HG03571 (cell line): ENCODE results near the gene CWH43.
"Not testable (repeated sequence)": the region's sequence is repeated elsewhere in the genome, so short reads cannot be mapped to it uniquely, and the experiment has no call there.

Experiments
- ATAC-seq: cut with Tn5 transposase; IDR thresholded peaks from one replicate; pipeline ENCODE4 v1.9.1; 2021; ENCODE audit not compliant: unreplicated experiment

CWH43 gene

DNA sequence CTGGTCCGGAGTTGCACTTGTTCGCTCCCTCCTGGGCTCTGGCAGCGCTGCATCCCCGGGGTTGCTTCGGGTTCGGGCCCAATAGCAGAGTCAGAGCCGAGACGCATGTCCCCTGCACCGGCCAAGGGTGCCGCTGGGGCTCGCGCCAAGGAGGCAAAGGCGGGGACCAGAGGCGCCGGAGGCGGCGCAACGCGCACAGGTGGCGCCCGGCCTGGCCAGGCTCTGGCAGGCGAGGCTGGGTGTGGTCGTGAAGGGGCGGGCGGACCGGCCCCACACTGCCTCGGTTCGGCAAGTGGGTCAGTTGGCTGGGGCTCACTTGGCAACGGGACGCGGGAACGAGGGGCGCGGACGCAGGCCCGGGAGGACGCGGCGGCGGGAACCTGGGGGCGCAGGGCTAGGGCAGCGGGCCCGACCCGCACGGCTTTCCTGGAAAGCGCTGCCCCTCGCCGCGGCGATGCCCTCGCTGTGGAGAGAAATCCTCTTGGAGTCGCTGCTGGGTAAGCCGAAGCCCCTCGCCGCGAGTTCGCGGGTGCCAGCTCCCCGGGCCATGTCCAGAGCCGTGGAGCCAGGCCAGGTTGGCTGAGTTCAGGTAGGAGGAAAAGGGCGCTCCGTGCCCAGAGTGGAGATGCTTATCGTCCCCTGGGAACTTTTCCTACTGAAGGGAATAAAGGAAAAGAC, at the start of gene CWH43:
Gene CWH43 (plus strand): TSS at position 300 of the 678 bp plus-strand sequence. CDS start 155 bp downstream, at position 455.
- no peak for ATAC-seq

DNA sequence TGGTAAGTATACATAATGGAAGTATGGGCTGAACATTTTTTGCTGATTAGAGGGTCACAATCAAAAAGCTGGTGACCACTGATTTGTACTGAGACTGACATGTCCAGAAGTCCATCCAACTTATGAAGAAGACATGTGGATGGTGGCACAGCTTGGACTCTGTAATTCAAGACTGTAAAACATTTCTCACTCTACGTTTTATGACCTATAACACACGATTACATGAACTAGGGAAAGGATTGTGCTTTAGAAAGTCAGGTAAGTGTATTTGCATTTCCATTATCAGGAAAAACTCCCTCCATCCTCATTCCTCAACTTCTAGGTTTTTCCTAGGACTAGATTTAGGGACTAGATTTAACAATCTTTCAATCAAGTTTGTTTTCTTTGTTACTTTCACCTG, 49.0 kb upstream of the CWH43 start:
- no peak for ATAC-seq

- ATAC-seq: no peak
Measured at GRCh38 chr4:48938831-48939230, 47.2 kb upstream of the CWH43 start.

DNA sequence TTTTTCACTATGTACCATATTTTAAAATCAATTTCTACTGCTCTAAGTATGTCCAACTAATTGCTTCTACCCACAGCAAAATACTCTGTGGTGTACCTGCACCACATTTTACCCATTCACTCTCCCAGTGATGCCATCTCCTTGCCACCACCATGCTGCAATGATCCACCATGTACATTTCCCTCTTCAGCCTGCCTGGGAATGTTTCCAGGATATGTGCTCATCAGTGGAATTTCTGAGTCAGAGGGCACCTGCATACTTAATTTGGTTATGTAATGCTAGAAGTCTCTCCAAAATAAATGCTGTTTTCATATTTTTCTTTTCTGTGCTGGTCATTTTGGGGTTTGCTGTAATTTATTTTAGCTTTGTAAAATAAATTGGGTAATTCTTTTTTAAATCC, 46.3 kb upstream of the CWH43 start:
- no peak for ATAC-seq

DNA sequence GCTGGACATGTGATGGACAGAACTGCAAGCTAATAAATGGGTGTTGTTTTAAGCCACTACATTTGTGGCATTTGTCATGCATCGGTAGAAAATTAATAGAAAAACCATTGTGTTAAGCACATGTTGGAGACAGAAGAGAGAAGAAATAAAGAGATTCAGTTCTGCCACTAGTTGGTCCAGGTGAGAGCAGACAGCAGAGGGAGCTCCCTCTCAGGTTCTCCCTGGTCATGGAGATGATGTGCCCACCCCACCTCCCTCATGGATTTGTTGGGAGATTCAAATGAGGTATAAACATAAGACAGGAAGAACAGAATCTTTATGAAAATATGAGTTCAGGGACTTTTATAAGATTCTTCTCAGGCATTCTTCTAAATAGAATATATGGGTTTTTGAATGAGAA, 42.7 kb upstream of the CWH43 start:
- ATAC-seq: no peak

- no peak for ATAC-seq
Measured at GRCh38 chr4:48944252-48944651, 41.8 kb upstream of the CWH43 start.

DNA sequence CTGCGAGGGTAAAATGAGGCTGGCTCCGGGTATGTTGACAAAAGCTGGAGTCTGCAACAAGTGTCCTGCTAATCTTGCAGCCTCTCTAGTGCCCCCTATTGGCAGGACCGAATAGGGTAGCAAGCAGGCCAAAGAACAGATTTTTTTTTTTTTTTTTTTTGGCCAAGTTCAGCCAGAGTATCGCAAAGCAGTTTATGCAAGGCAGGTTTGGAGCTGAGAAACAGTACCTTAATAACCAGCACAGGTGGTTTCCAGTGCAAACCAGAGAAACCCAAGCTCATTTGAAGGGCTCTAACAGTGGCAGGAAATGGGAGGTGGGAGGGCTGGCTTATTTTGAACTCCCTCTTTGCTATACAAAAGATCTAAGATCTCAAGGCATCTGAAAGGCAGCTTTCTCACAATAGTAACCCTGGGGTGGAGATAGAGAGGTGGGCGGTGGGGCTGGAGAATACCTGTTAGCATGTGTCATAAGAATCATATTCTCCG, 41.3 kb upstream of the CWH43 start:
- no peak for ATAC-seq

- ATAC-seq: no peak
Measured at GRCh38 chr4:48945981-48946380, 40.1 kb upstream of the CWH43 start.

GRCh38 chr4:48947731-48948130, 38.3 kb upstream of the CWH43 start:
- no peak for ATAC-seq

DNA sequence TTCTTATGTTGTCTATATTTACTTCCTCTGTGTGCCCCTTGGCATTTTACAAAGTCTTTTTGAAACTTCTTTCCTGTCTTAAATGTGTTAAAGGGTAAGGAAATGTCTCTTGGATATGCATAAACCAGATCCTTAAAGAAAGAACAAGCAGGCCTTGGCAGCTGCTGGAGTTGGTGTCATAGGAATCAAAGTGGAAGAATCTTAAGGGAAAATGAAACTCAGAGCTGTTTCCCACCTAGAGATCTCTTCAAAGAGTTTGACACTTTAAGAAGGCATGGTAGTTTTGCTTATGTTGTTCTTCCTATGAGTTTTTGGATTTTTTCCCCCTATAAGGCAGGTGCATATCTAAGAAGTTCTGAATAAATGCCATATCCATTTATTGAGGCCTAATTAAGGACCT, 37.0 kb upstream of the CWH43 start:
- ATAC-seq: no peak

GRCh38 chr4:48949518-48950219, 36.4 kb upstream of the CWH43 start:
- ATAC-seq: no peak

- no peak for ATAC-seq
Measured at GRCh38 chr4:48954314-48954713, 31.8 kb upstream of the CWH43 start.

DNA sequence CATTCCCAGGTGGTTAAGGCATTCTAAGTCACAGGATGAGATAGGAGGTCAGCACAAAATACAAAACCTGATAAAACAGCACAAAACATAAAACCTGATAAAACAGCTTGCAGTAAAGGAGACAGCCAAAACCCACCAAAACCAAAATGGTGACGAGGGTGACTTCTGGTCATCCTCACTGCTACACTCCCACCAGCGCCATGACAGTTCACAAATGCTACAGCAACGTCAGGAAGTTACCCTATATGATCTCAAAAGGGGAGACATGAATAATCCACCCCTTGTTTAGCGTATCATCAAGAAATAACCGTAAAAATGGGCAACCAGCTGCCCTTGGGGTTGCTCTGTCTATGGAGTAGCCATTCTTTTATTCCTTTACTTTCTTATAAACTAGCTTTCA, 28.7 kb upstream of the CWH43 start:
- not testable (repeated sequence) for ATAC-seq

DNA sequence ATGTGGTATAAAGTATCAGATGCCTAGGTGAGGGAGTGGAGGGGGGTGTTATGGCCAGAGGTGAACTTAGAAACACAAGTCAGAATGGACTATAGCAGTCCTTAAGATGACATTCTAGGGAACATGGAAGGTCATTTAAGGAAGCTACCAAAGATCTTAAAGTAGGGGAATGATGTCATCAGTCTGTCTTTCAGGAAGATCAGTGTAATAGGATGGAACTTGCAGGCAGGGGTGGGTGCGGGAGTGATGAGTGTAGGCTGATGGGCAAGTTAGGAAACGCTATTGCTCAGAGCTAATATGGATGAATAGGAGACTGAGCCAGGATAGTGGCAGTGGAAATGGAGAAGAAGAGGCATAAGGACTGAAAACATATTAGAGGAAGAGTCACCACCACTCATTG, 27.5 kb upstream of the CWH43 start:
- ATAC-seq: no peak

GRCh38 chr4:48960988-48961635, 25.0 kb upstream of the CWH43 start:
- ATAC-seq: no peak

DNA sequence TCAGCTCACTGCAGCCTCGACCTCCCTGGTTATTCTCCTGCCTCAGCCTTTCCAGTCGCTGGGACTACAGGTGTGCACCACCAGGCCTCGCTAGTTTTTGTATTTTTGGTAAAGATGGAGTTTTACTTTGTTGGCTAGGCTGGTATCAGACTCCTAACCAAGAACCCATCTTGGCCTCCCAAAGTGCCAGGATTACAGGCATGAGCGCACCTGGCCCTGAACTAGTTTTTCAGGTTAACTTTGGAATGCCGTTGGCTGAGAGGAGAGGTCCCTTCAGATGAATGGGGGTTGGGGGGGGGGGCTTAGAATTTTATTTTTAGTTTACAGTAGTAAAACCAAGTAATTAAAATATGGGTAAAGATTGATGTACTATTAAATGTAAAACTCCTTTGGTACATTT, 23.4 kb upstream of the CWH43 start:
- no peak for ATAC-seq

DNA sequence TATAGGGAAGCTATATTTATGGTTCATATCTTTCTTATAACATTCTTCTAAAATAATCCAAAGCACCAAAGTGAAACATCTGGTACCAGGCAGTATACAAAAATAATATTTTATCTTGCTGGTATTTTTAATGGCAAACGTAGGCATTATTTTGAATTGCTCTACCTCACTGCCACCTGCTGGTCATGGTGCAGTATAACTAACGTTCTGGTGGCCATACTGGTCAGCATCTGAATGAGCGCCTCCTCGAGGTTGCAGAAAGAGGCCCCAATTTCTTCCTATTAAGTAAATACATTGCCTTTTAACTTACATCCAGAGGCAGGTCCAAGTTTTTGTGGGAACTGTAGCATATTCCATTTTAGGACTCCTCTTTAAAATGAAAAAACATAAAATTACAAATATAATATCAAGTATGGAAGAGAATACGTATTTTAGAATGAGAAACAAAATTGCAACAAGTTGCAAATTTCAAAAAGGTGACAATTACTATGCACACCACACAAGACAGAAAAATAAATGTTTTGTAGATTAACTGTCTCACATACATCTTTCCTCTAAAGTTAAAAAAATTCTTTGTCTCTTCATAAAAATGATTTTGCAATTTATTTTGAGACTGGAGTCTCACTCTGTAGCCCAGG, 22.9 kb upstream of the CWH43 start:
- ATAC-seq: peak; percentile 86

DNA sequence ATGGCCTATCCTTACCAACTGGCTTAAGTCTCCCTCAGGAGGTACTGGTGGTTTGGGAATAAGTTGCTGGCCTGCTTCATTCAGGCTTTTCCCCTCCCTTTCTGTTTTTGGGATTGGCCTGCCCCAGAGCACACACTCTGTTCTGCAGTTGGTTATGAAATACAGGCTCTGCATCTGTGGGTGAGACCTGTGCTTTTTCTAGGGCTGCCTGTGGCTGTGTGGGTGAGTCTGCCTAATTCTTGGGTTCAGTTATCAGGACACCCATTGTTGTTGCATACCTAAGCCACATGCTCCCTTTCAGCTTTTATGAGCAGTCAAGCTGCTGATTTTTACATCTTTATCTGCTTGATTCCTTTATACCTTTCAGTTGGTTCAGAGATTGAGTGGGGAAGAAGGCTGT, 19.0 kb upstream of the CWH43 start:
- no peak for ATAC-seq

- ATAC-seq: no peak
Measured at GRCh38 chr4:48967631-48968030, 18.4 kb upstream of the CWH43 start.

GRCh38 chr4:48968814-48969213, 17.3 kb upstream of the CWH43 start:
- ATAC-seq: no peak

- ATAC-seq: no peak
Measured at GRCh38 chr4:48970471-48970921, 15.6 kb upstream of the CWH43 start.
